Measurements from ENCODE around the gene CYTIP.

Gene CYTIP

DNA sequence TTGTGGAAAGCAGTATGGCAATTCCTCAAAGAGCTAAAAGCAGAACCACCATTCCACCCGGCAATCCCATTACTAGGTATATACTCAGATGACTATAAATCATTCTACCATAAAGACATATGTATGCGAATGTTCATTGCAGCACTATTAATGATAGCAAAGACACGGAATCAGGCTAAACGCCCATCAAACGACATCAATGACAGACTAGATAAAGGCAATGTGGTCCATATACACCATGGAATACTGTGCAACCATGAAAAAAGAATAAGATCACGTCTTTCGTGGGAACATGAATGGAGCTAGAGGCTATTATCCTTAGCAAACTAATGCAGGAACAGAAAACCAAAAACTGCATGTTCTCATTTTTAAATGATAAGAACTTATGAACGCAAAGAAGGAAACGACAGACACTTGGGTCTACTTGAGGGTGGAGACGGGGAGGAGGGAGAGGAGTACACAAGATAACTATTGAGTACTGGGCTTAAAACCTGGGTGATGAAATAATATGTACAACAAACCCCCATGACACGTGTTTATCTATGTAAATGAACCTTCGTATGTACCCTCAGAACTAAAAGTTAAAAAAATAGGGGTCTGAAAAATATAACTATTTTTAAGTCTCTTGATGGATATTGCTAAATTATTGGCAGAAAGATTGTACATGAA lies 32.0 kb upstream of the CYTIP start:
- TF ChIP-seq, protein P1, sequence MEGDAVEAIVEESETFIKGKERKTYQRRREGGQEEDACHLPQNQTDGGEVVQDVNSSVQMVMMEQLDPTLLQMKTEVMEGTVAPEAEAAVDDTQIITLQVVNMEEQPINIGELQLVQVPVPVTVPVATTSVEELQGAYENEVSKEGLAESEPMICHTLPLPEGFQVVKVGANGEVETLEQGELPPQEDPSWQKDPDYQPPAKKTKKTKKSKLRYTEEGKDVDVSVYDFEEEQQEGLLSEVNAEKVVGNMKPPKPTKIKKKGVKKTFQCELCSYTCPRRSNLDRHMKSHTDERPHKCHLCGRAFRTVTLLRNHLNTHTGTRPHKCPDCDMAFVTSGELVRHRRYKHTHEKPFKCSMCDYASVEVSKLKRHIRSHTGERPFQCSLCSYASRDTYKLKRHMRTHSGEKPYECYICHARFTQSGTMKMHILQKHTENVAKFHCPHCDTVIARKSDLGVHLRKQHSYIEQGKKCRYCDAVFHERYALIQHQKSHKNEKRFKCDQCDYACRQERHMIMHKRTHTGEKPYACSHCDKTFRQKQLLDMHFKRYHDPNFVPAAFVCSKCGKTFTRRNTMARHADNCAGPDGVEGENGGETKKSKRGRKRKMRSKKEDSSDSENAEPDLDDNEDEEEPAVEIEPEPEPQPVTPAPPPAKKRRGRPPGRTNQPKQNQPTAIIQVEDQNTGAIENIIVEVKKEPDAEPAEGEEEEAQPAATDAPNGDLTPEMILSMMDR (IDR thresholded peaks at IDR 0.05; ENCODE audit: borderline replicate concordance, control extremely low read depth, extremely low read depth, insufficient read depth, missing control alignments), result no peak
- in situ Hi-C loops (cut with MboI; ENCODE audit: low sequenced_read_pairs, unreplicated experiment), result no loop called here
- DNase-seq (ENCODE audit: low spot score), result no peak

DNA sequence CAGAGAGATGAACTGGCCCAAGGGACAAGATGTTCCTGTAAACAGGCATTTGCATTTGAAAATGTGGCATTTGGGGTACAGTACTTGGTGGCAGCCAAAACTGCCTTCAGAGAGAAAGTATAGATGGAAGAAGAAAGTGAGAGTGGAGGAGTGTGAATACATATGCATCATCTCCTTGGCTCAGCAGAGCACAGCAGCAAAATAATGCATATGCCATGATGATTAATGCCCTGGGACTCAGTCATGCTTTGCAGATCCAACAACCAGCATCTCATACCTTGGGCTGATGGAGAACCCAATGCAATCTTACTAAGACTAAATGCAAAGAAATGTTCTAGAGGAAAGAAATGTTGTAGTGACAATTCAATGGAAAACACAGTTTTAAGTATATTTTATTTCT lies 29.7 kb upstream of the CYTIP start:
- no peak for DNase-seq (ENCODE audit: low spot score)
- in situ Hi-C loops (cut with MboI; ENCODE audit: low sequenced_read_pairs, unreplicated experiment), result no loop called here
- TF ChIP-seq, protein P1 (IDR thresholded peaks at IDR 0.05; ENCODE audit: borderline replicate concordance, control extremely low read depth, extremely low read depth, insufficient read depth, missing control alignments), result no peak

DNA sequence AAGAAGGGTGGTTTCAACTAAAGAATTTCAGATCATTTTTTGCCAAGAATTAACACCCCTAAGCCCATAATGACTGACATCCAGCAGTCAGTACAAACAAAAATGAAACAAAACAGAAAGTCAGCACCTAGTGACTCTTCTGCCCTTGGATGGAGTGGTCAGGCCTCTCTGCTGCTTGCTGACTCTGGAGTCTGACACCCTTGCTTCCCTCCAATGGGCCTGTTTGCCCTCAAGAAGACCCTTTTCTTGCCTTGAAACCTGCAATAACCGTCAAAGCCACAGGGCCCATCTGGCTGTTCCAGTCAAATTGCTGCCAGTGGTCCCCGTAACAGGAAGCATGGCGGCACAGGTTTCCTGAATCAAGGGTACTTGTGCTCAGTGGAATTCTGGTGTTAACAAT lies 27.2 kb upstream of the CYTIP start:
- TF ChIP-seq, protein P1 (IDR thresholded peaks at IDR 0.05; ENCODE audit: borderline replicate concordance, control extremely low read depth, extremely low read depth, insufficient read depth, missing control alignments), result no peak
- DNase-seq (ENCODE audit: low spot score), result no peak
- in situ Hi-C loops (cut with MboI; ENCODE audit: low sequenced_read_pairs, unreplicated experiment), result no loop called here

DNA sequence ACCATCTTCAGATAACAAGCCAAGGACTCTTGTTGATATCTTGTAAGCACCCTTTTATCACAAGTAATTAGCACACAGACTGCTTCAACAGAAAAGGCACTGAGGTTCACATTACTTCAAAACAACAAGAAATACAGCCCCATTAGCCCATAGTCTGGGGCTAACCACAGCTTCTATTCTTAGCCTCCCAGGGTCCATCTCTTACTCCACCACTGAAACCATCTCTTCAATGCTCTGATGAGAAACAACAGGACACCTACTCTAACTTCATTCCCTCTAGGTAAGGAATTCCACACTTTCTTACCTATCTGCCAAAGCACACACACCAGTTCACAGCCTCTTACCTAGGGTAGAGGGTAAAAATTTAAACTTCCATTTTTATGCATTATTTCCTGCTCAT lies 26.4 kb upstream of the CYTIP start:
- DNase-seq (ENCODE audit: low spot score), result peak; percentile 37
- TF ChIP-seq, protein P1 (IDR thresholded peaks at IDR 0.05; ENCODE audit: borderline replicate concordance, control extremely low read depth, extremely low read depth, insufficient read depth, missing control alignments), result no peak
- in situ Hi-C loops (cut with MboI; ENCODE audit: low sequenced_read_pairs, unreplicated experiment), result no loop called here

DNA sequence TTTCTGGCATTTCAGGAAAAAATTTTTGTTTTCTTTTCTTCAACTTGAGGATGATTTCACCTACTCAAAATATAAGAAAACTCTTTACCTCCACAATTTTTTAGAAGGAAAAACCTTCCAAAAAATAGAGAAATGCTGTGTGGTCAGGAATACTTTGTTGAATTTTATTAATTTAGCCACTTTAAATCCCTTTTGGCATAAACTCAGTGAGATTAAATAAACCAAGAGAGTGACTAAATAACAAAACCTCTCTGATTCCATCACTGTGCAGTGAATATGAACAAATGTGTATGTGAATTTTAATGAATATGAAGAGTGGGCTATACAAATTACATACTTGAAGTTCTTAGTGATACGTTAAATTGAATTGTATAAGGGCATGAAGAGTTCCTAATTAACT lies 25.8 kb upstream of the CYTIP start:
- DNase-seq (ENCODE audit: low spot score), result no peak
- in situ Hi-C loops (cut with MboI; ENCODE audit: low sequenced_read_pairs, unreplicated experiment), result no loop called here
- TF ChIP-seq, protein P1 (IDR thresholded peaks at IDR 0.05; ENCODE audit: borderline replicate concordance, control extremely low read depth, extremely low read depth, insufficient read depth, missing control alignments), result no peak

DNA sequence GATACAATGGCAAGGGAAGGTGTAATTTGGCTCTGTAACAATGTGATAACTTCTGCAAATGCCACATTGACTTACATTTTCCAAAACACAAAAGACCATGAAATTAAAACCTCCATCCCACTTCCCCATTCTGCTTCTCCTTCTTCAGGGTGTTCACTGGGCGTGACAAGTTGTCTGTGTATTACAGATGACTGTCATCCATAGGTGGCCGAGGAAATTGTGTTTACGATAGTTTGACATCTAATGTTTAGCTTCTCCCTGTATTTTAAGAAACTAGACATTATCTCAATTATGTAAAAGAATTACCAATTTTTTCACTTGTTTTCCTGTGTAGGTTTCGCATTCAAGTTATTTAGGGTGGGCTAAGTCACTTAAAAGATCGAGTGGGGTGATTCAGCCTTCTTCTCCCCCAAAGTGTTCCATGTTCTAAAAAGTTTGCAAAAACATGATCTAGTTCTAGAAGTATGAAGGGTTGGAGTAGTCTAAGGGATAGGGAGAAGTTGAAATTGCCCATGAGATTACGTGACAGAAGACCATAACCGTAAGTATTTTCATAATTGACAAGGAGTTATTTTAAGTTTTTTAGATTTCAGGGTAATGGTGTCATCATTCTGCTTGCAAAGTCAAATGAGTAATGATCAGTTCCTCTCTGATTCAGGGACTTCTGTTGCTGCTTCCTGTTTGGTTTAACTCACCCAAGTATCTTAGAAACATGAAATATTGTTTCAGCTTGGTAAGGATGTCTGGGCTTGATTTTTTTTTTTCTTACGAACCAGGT lies 25.2 kb upstream of the CYTIP start:
- peak; percentile 52 for DNase-seq (ENCODE audit: low spot score)
- in situ Hi-C loops (cut with MboI; ENCODE audit: low sequenced_read_pairs, unreplicated experiment), result no loop called here
- TF ChIP-seq, protein P1 (IDR thresholded peaks at IDR 0.05; ENCODE audit: borderline replicate concordance, control extremely low read depth, extremely low read depth, insufficient read depth, missing control alignments), result no peak
